ENCODE data around the gene PAPLN. TPM values are rescaled to one million over a fixed set of nuclear protein-coding genes. Genes with fewer than 3 reads are reported as not detected.
"Not testable (repeated sequence)": the region's sequence is repeated elsewhere in the genome, so short reads cannot be mapped to it uniquely, and the experiment has no call there.

The PAPLN gene
- total and polyA plus RNA-seq, 2 experiments from 2014 or later, result 2.8 to 13.2 TPM

DNA sequence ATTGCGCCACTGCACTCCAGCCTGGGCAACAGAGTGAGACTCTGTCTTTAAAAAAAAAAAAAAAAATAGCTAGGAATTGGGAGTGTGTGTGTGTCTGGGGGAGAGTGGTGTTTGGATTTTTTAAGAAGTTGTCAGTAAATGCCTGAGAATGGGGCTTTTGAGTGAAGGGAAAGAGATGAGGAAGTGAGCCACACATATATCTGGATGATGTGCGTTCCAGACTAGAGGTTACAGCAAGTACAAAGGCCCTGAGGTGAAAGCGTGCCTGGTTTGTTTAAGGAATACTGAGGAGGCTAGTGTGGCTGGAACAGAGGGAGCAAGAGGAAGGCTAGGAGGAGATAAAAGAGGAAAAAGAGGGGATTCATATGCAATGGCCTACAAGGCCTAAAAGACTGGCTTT, 70.0 kb downstream of the PAPLN start (continued):
- TF ChIP-seq, protein P1, sequence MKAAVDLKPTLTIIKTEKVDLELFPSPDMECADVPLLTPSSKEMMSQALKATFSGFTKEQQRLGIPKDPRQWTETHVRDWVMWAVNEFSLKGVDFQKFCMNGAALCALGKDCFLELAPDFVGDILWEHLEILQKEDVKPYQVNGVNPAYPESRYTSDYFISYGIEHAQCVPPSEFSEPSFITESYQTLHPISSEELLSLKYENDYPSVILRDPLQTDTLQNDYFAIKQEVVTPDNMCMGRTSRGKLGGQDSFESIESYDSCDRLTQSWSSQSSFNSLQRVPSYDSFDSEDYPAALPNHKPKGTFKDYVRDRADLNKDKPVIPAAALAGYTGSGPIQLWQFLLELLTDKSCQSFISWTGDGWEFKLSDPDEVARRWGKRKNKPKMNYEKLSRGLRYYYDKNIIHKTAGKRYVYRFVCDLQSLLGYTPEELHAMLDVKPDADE (IDR thresholded peaks at IDR 0.05), result no peak
- TF ChIP-seq, protein P2, sequence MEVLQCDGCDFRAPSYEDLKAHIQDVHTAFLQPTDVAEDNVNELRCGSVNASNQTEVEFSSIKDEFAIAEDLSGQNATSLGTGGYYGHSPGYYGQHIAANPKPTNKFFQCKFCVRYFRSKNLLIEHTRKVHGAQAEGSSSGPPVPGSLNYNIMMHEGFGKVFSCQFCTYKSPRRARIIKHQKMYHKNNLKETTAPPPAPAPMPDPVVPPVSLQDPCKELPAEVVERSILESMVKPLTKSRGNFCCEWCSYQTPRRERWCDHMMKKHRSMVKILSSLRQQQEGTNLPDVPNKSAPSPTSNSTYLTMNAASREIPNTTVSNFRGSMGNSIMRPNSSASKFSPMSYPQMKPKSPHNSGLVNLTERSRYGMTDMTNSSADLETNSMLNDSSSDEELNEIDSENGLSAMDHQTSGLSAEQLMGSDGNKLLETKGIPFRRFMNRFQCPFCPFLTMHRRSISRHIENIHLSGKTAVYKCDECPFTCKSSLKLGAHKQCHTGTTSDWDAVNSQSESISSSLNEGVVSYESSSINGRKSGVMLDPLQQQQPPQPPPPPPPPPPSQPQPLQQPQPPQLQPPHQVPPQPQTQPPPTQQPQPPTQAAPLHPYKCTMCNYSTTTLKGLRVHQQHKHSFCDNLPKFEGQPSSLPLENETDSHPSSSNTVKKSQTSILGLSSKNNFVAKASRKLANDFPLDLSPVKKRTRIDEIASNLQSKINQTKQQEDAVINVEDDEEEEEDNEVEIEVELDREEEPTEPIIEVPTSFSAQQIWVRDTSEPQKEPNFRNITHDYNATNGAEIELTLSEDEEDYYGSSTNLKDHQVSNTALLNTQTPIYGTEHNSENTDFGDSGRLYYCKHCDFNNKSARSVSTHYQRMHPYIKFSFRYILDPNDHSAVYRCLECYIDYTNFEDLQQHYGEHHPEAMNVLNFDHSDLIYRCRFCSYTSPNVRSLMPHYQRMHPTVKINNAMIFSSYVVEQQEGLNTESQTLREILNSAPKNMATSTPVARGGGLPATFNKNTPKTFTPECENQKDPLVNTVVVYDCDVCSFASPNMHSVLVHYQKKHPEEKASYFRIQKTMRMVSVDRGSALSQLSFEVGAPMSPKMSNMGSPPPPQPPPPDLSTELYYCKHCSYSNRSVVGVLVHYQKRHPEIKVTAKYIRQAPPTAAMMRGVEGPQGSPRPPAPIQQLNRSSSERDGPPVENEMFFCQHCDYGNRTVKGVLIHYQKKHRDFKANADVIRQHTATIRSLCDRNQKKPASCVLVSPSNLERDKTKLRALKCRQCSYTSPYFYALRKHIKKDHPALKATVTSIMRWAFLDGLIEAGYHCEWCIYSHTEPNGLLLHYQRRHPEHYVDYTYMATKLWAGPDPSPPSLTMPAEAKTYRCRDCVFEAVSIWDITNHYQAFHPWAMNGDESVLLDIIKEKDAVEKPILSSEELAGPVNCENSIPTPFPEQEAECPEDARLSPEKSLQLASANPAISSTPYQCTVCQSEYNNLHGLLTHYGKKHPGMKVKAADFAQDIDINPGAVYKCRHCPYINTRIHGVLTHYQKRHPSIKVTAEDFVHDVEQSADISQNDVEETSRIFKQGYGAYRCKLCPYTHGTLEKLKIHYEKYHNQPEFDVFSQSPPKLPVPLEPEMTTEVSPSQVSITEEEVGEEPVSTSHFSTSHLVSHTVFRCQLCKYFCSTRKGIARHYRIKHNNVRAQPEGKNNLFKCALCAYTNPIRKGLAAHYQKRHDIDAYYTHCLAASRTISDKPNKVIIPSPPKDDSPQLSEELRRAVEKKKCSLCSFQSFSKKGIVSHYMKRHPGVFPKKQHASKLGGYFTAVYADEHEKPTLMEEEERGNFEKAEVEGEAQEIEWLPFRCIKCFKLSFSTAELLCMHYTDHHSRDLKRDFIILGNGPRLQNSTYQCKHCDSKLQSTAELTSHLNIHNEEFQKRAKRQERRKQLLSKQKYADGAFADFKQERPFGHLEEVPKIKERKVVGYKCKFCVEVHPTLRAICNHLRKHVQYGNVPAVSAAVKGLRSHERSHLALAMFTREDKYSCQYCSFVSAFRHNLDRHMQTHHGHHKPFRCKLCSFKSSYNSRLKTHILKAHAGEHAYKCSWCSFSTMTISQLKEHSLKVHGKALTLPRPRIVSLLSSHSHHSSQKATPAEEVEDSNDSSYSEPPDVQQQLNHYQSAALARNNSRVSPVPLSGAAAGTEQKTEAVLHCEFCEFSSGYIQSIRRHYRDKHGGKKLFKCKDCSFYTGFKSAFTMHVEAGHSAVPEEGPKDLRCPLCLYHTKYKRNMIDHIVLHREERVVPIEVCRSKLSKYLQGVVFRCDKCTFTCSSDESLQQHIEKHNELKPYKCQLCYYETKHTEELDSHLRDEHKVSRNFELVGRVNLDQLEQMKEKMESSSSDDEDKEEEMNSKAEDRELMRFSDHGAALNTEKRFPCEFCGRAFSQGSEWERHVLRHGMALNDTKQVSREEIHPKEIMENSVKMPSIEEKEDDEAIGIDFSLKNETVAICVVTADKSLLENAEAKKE (CRISPR knock-in tag; IDR thresholded peaks at IDR 0.05), result no peak
- TF ChIP-seq STAT1 (IDR thresholded peaks at IDR 0.05; ENCODE audit: unreplicated experiment) (no peak), EZH2phosphoT487 (IDR thresholded peaks at IDR 0.05; ENCODE audit: unreplicated experiment) (no peak)

DNA sequence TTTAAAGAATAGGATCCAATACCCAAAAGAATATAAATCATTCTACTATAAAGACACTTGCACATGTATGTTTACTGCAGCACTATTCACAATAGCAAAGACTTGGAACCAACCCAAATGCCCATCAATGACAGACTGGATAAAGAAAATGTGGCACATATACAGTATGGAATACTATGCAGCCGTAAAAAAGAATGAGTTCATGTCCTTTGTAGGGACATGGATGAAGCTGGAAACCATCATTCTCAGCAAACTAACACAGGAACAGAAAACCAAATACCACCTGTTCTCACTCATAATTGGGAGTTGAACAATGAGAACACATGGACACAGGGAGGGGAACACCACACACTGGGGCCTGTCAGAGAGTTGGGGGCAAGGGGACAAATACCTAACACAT, 71.9 kb downstream of the PAPLN start:
- H3K4me1 ChIP-seq (ENCODE audit: insufficient read depth); H3K4me1 Mint-ChIP-seq; H2AFZ ChIP-seq; H3K4me3 Mint-ChIP-seq; H3K27me3 Mint-ChIP-seq (ENCODE audit: insufficient read depth, low read depth, poor library complexity); H3K36me3 Mint-ChIP-seq (ENCODE audit: low read depth); H3K79me2 ChIP-seq (replicated peaks; ENCODE audit: insufficient read depth); H3K27ac Mint-ChIP-seq; H3K9me3 Mint-ChIP-seq; H3K4me2 ChIP-seq; ATAC-seq; H3K27me3 ChIP-seq (ENCODE audit: insufficient read depth); H4K20me1 ChIP-seq (replicated peaks; ENCODE audit: insufficient read depth); H3K4me3 ChIP-seq; H3F3A ChIP-seq (replicated peaks; ENCODE audit: low read depth); DNase-seq (ENCODE audit: low spot score); H3K9me2 ChIP-seq (ENCODE audit: insufficient read depth); H3K27ac ChIP-seq (ENCODE audit: low read depth); H3K36me3 ChIP-seq (ENCODE audit: insufficient read depth): not testable (repeated sequence)

Measured in GM23338 (cell line).